BJ (cell line): ENCODE measurements around the gene TRPC4AP. TPM values are rescaled to one million over a fixed set of nuclear protein-coding genes. Genes with fewer than 3 reads are reported as not detected.

ENCODE experiments used
- CTCF ChIA-PET: fragments of 350-600 bp; formaldehyde crosslinking; extraction: SDS; loops from one replicate; lab custom pipeline; 2021; ENCODE audit warnings: antibody characterized with exemption, inconsistent platforms; lab: Yijun Ruan, JAX
- POLR2A ChIA-PET: fragments of 300-600 bp; sonication (Branson Sonifier 250); formaldehyde crosslinking; extraction: SDS; loops from one replicate; lab custom pipeline; 2021; ENCODE audit warnings: antibody characterized with exemption; lab: Charles Lee
- DNase-seq: peaks from one replicate; pipeline ENCODE4 v3.0.0-alpha.2; 2011; ENCODE audit warnings: low read depth
- H3K27me3 ChIP-seq: 2 replicates; pipeline ENCODE4 v1.6.0; 2011; ENCODE audit warnings: low read length; ENCODE audit not compliant: control insufficient read depth, insufficient read depth
- H3K36me3 ChIP-seq: 2 replicates; pipeline ENCODE4 v1.5.1; 2011; ENCODE audit warnings: low read length; ENCODE audit not compliant: control insufficient read depth, insufficient read depth
- H3K4me3 ChIP-seq: 2 replicates; pipeline ENCODE4 v1.5.1; 2011; ENCODE audit warnings: low read depth, mild to moderate bottlenecking, control low read depth, low read length
- polyA plus RNA-seq: library from polyadenylated mRNA; depleted of rRNA; stranded (reverse); fragments of >200 nt; gene quantifications from 2 replicates; pipeline ENCODE4 v1.2.3, GENCODE V29; 2011
- TF ChIP-seq, protein P1 (sequence below): IDR thresholded peaks from 2 replicates; pipeline ENCODE4 v1.5.1; 2011; ENCODE audit warnings: low read depth, mild to moderate bottlenecking, control low read depth, inconsistent platforms, low read length, moderate library complexity; ENCODE audit not compliant: insufficient read depth

The TRPC4AP gene
- polyA plus RNA-seq, 1 experiment: 111 TPM

DNA sequence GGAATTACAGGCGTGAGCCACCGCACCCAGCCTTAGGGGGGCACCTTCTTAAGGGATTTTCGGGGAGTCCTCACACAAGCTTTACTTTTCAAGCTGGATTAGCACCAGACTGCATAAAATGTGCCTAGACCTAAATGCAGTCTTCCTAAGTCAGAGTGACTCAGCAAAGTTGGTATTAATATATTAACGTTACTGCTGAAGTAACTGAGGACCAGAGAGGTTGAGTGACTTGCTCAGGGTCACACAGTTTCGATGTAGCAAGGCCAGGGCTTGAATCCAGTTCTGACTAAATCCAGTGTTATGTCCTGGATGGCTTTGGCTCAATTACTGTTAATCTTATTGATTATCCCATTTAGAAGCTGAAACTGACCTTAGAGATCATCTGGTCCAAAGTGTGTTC is 41.1 kb upstream of the TRPC4AP start:
- ChIA-PET POLR2A (no interaction called here), CTCF (interaction anchor here (0.6 kb wide), 1 partner anchor 98 kb away, joined by 3 read pairs; no protein-coding TSS in a partner anchor)
- DNase-seq: no peak
- Histone ChIP-seq H3K4me3 (no peak overlapping the region), H3K36me3 (peaks cover 12% of the 10 kb centered on the region), H3K27me3 (no peaks in the 10 kb centered on the region)
- TF ChIP-seq, protein P1, sequence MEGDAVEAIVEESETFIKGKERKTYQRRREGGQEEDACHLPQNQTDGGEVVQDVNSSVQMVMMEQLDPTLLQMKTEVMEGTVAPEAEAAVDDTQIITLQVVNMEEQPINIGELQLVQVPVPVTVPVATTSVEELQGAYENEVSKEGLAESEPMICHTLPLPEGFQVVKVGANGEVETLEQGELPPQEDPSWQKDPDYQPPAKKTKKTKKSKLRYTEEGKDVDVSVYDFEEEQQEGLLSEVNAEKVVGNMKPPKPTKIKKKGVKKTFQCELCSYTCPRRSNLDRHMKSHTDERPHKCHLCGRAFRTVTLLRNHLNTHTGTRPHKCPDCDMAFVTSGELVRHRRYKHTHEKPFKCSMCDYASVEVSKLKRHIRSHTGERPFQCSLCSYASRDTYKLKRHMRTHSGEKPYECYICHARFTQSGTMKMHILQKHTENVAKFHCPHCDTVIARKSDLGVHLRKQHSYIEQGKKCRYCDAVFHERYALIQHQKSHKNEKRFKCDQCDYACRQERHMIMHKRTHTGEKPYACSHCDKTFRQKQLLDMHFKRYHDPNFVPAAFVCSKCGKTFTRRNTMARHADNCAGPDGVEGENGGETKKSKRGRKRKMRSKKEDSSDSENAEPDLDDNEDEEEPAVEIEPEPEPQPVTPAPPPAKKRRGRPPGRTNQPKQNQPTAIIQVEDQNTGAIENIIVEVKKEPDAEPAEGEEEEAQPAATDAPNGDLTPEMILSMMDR: no peak

DNA sequence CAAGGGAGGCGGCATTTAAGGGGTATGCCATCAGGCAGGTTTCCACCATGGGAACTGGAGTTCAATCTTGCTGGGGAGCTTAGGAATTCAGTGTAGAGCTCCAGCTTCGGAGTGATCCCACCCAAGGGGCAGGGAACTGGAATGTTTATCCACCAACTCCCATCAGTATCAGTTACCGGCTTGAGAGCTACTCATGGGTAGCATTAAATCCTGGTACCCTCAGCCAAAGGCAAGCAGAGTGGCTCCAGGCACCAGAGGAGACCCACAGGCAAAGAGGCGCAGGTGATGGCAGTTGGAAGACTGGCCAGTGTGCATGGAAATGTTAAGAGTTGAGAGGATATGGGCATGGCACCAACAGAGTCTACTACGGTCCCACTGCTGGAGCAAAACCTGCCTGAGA is 40.4 kb upstream of the TRPC4AP start:
- CTCF ChIA-PET: no interaction called here

DNA sequence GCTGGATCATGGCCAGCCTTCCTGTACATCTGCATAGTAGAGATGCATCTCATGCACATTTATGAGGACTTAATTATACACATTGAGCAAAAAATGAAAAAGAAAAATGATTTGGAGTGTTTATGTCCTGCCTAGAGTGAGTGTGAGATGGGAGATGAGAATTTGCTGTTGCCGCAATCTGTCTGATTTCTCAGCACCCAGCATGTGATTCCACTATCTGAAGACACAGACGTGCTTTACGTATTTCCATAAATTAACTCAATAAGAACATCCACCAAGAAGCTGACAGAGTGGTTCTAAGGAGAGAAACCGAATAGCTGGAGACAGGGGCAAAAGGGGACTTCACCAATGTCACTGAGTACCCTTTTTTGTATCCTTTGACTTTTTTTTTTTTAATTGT is 39.3 kb upstream of the TRPC4AP start:
- Histone ChIP-seq H3K27me3 (no peaks in the 10 kb centered on the region), H3K4me3 (no peak overlapping the region), H3K36me3 (peaks cover 9% of the 10 kb centered on the region)
- TF ChIP-seq, protein P1: no peak
- CTCF ChIA-PET: interaction anchor here (1.4 kb wide), 1 partner anchor 36 kb away, joined by 5 read pairs; no protein-coding TSS in a partner anchor
- POLR2A ChIA-PET: no interaction called here
- no peak for DNase-seq

More for the DNA sequence above, 40.4 kb upstream of the TRPC4AP start:
- no peaks in the 10 kb centered on the region for H3K27me3 ChIP-seq
- no peak overlapping the region for H3K4me3 ChIP-seq
- DNase-seq: no peak
- peaks cover 12% of the 10 kb centered on the region for H3K36me3 ChIP-seq
- POLR2A ChIA-PET: no interaction called here
- TF ChIP-seq, protein P1: no peak

DNA sequence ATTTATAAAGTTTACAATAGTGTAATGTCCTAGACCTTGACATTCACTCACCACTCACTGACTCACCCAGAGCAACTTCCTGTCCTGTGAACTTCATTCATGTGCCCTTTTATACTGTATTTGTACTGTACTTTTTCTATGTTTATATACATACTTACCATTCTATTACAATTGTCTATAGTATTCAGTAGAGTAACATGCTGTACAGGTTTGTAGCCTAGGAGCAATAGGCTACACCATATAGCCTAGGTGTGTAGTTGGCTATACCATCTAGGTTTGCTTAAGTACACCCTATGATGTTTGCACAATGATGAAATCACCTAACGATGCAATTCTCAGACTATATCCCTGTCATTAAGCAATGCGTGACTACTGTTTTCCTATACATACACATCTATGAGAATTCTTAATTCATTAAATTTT is 37.1 kb upstream of the TRPC4AP start:
- ChIA-PET CTCF (interaction anchor here (1.6 kb wide), 1 partner anchor 34 kb away, joined by 3 read pairs; no protein-coding TSS in a partner anchor), POLR2A (no interaction called here)
- no peak for DNase-seq
- TF ChIP-seq, protein P1: no peak
- peaks cover 9% of the 10 kb centered on the region for H3K36me3 ChIP-seq
- H3K4me3 ChIP-seq: no peak overlapping the region
- no peaks in the 10 kb centered on the region for H3K27me3 ChIP-seq

DNA sequence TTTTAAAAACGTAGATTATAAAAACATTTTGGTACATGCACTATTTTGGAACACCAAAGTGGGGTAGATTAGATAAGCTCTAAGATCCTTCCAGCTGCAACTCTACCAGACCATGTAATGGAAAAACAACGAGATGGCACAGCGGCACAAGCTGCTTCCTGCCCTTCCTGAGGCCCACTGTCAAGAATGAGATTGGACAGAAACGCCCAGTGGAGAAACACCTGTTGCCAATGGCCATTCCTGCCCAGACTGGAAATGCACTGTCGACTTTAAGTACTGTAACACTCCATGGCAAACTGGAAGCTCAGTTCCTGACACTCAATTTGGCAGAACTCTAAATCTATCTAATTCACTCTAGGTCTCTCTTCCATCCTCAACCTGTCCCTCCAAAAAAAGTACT is 33.1 kb upstream of the TRPC4AP start:
- TF ChIP-seq, protein P1: no peak
- CTCF ChIA-PET: interaction anchor here (0.6 to 1.4 kb wide), 4 partner anchors 12 to 251 kb away, joined by 3 read pairs; no protein-coding TSS in a partner anchor
- H3K36me3 ChIP-seq: peaks cover 12% of the 10 kb centered on the region
- no peak overlapping the region for H3K4me3 ChIP-seq
- no peaks in the 10 kb centered on the region for H3K27me3 ChIP-seq
- POLR2A ChIA-PET: no interaction called here
- no peak for DNase-seq
